Gastrocnemius medialis (tissue), 4 donors: ENCODE measurements around the gene EME2.

Experiments
- CTCF ChIP-seq, 5 experiments: fragments of 450-650 bp in 3 of 5; fragments of 200-600 bp in 2 of 5; sonication (generic) in 2 of 5; IDR thresholded peaks in 4 of 5; conservative IDR thresholded peaks in 1 of 5; 1 replicate in 4 of 5; 2 replicates in 1 of 5; pipeline ENCODE4 v1.5.1; 2016 to 2019; ENCODE audit warnings: antibody characterized with exemption in 5 of 5, mild to moderate bottlenecking in 3 of 5, moderate library complexity in 3 of 5
- POLR2A ChIP-seq, 2 donors: fragments of 450-650 bp; IDR thresholded peaks; one replicate each; pipeline ENCODE4 v1.6.1; 2017; ENCODE audit warnings: antibody characterized with exemption in 2 of 2, mild to moderate bottlenecking in 2 of 2, moderate library complexity in 2 of 2

DNA sequence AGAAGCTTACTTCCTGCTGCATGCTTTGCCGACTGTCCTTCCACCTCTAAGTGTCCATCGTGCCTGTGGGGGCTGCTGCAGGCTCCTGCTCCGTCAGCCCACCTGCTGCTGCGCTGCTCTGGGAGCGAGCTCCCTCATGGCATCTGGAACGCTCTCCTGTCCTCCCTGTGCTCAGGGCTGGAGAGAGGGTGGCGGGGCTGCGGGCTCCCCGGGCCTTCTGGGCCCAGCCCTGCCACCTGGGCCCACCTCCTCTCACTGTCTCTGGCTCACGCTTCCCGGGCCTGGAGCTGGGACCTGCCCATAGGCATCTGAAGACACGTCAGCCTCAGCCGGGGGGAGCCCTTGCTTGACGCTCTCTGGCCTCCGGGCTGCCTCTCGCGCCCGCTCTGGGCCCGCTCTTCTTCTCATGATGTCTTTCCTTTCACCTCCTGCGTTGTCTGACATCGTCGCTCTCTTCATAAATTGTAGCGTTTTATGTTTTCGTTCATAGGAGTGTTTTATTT is 28.2 kb upstream of the EME2 start:
- TF ChIP-seq CTCF (IDR thresholded peaks at IDR 0.05 in 4 of 5, conservative IDR thresholded peaks at IDR 0.05 in 1 of 5) (no peak), POLR2A (IDR thresholded peaks at IDR 0.05) (no peak)
